HCT116 (cell line): Measurements from ENCODE around the gene DPYSL5. TPM values are rescaled to one million over a fixed set of nuclear protein-coding genes. Genes with fewer than 3 reads are reported as not detected.

ENCODE experiments used
- ATAC-seq: fragments of 200-7000 bp; cut with Tn5 transposase; 2 replicates; pipeline ENCODE4 v1.9.1; 2020; ENCODE audit warnings: mild to moderate bottlenecking, moderate library complexity
- BruUV-seq: library from RNA; stranded (reverse); fragments of 400-500 nt; replicated peaks from 2 replicates; lab custom pipeline; 2021; lab: Mats Ljungman, UMichigan
- CTCF ChIA-PET: fragments of 300-600 bp; sonication (Branson Sonifier 250); formaldehyde crosslinking; loops from one replicate; lab custom pipeline; 2021; ENCODE audit warnings: antibody characterized with exemption; lab: Charles Lee
- POLR2A ChIA-PET: fragments of 300-600, 350-600 bp; sonication (Branson Sonifier 250); formaldehyde crosslinking; loops from one replicate; lab custom pipeline; 2021; ENCODE audit warnings: antibody characterized with exemption; lab: Charles Lee
- RAD21 ChIA-PET, 2 experiments: fragments of 300-600 bp; sonication (Branson Sonifier 250); formaldehyde crosslinking; loops; one replicate each; lab custom pipeline; 2023; ENCODE audit warnings: low total read pairs in 2 of 2; ENCODE audit not compliant: uncharacterized antibody in 2 of 2, unreplicated experiment in 2 of 2, low non-redundant PET in 1 of 2; lab: Charles Lee
- DNase-seq: peaks from one replicate; pipeline ENCODE4 v3.0.0-alpha.2; 2010; ENCODE audit warnings: low read depth, low spot score
- H2AFZ ChIP-seq: fragments of 200-600 bp; shearing (Covaris generic), sonication (generic); 2 replicates; pipeline ENCODE4 v1.6.1; 2017; ENCODE audit warnings: low read depth, mixed run types, mixed read lengths, antibody characterized with exemption, low read length; ENCODE audit not compliant: poor library complexity, severe bottlenecking
- H3K27ac ChIP-seq: 2 replicates; pipeline ENCODE4 v1.5.1; 2012; ENCODE audit warnings: low read depth, low read length
- H3K27me3 ChIP-seq: fragments of 200-600 bp; sonication (generic); 2 replicates; pipeline ENCODE4 v1.6.1; 2016; ENCODE audit warnings: mixed run types, low read length, mixed read lengths; ENCODE audit not compliant: insufficient read depth
- H3K36me3 ChIP-seq, 2 experiments: fragments of 200-500 bp in 1 of 2; fragments of 200-600 bp in 1 of 2; sonication (Bioruptor generic) in 1 of 2; sonication (generic) in 1 of 2; 2 replicates each; pipeline versions ENCODE4 v1.5.1 to v1.6.1; 2014 to 2016; ENCODE audit warnings: low read length in 2 of 2, inconsistent platforms in 1 of 2, mixed read lengths in 1 of 2, mixed run types in 1 of 2; ENCODE audit not compliant: insufficient read depth in 2 of 2, control insufficient read depth in 1 of 2
- H3K4me1 ChIP-seq, 2 experiments: fragments of 200-600 bp in 1 of 2; sonication (generic) in 1 of 2; 2 replicates each; pipeline versions ENCODE4 v1.5.1 to v1.6.1; 2012 to 2017; ENCODE audit warnings: low read length in 2 of 2, inconsistent platforms in 1 of 2, mild to moderate bottlenecking in 1 of 2, mixed read lengths in 1 of 2, mixed run types in 1 of 2, moderate library complexity in 1 of 2; ENCODE audit not compliant: insufficient read depth in 2 of 2, control insufficient read depth in 1 of 2
- H3K4me2 ChIP-seq: fragments of 200-600 bp; sonication (generic); 2 replicates; pipeline ENCODE4 v1.6.1; 2017; ENCODE audit warnings: mixed run types, low read length, mixed read lengths
- H3K4me3 ChIP-seq, 2 experiments: fragments of 200-600 bp in 1 of 2; sonication (generic) in 1 of 2; replicated peaks in 1 of 2; 2 replicates each; pipeline ENCODE4 v1.5.1; 2011 to 2016; ENCODE audit warnings: low read length in 2 of 2, control low read depth in 1 of 2, low read depth in 1 of 2, mild to moderate bottlenecking in 1 of 2, mixed read lengths in 1 of 2, mixed run types in 1 of 2
- H3K79me2 ChIP-seq: fragments of 200-600 bp; sonication (generic); 2 replicates; pipeline ENCODE4 v1.6.1; 2017; ENCODE audit warnings: mild to moderate bottlenecking, mixed run types, low read length, moderate library complexity, mixed read lengths; ENCODE audit not compliant: insufficient read depth
- H3K9ac ChIP-seq: fragments of 200-600 bp; sonication (generic); 2 replicates; pipeline ENCODE4 v1.6.1; 2016; ENCODE audit warnings: low read length, mixed read lengths
- H3K9me2 ChIP-seq: fragments of 200-600 bp; sonication (generic), shearing (Covaris generic); 2 replicates; pipeline ENCODE4 v1.6.1; 2017; ENCODE audit warnings: mixed run types, mild to moderate bottlenecking, moderate library complexity; ENCODE audit not compliant: insufficient read depth
- H3K9me3 ChIP-seq, 2 experiments: fragments of 200-500 bp in 1 of 2; fragments of 200-600 bp in 1 of 2; sonication (Bioruptor generic) in 1 of 2; sonication (generic) in 1 of 2; 2 replicates each; pipeline ENCODE4 v1.6.1; 2014 to 2017; ENCODE audit warnings: low read length in 2 of 2, mixed read lengths in 2 of 2, inconsistent platforms in 1 of 2, low read depth in 1 of 2, mild to moderate bottlenecking in 1 of 2, mixed run types in 1 of 2, moderate library complexity in 1 of 2; ENCODE audit not compliant: control insufficient read depth in 1 of 2, insufficient read depth in 1 of 2
- H4K20me1 ChIP-seq: fragments of 200-600 bp; sonication (generic), shearing (Covaris generic); 2 replicates; pipeline ENCODE4 v1.6.1; 2017; ENCODE audit warnings: mixed run types, mild to moderate bottlenecking, moderate library complexity; ENCODE audit not compliant: insufficient read depth
- CEBPB ChIP-seq: IDR thresholded peaks from 2 replicates; pipeline ENCODE4 v1.6.1; 2012; ENCODE audit warnings: low read depth
- ELF1 ChIP-seq: IDR thresholded peaks from 2 replicates; pipeline ENCODE4 v1.6.1; 2012; ENCODE audit warnings: low read depth, borderline replicate concordance
- EZH2 ChIP-seq: fragments of 200-600 bp; sonication (generic); IDR thresholded peaks from 2 replicates; pipeline ENCODE4 v1.6.1; 2017; ENCODE audit warnings: antibody characterized with exemption, mixed run types
- EZH2phosphoT487 ChIP-seq: fragments of 200-600 bp; IDR thresholded peaks from 2 replicates; pipeline ENCODE4 v1.6.1; 2018; ENCODE audit warnings: antibody characterized with exemption, borderline replicate concordance
- FOSL1 ChIP-seq: IDR thresholded peaks from 2 replicates; pipeline ENCODE4 v1.6.1; 2012; ENCODE audit warnings: low read depth
- MAX ChIP-seq: IDR thresholded peaks from 2 replicates; pipeline ENCODE4 v1.6.1; 2012
- RAD21 ChIP-seq: IDR thresholded peaks from 2 replicates; pipeline ENCODE4 v1.6.1; 2012; ENCODE audit warnings: low read depth, mild to moderate bottlenecking
- REST ChIP-seq: IDR thresholded peaks from 2 replicates; pipeline ENCODE4 v1.6.1; 2012; ENCODE audit warnings: low read depth
- SRF ChIP-seq: IDR thresholded peaks from 2 replicates; pipeline ENCODE4 v1.6.1; 2012; ENCODE audit warnings: low read depth
- TCF7L2 ChIP-seq: IDR thresholded peaks from 2 replicates; pipeline ENCODE4 v1.7.0; 2011; ENCODE audit warnings: borderline replicate concordance, inconsistent platforms; ENCODE audit not compliant: insufficient read depth, insufficient read length; ENCODE audit errors: extremely low read depth
- ZFX ChIP-seq: fragments of 450-650 bp; IDR thresholded peaks from 2 replicates; pipeline ENCODE4 v1.6.1; 2017
- ZNF274 ChIP-seq: fragments of 200-500 bp; sonication (Bioruptor generic); IDR thresholded peaks from 2 replicates; pipeline ENCODE4 v1.6.1; 2014; ENCODE audit warnings: mild to moderate bottlenecking, low read depth, low read length, inconsistent platforms
- intact Hi-C: fragments of 100-400 bp; cut with micrococcal nuclease; formaldehyde crosslinking; loops from 2 replicates; pipeline ENCODE4 v1.10.0; 2022
- total RNA-seq: library from RNA; stranded (reverse); gene quantifications from one replicate; pipeline ENCODE4 v1.2.1, GENCODE V29; 2021; ENCODE audit not compliant: unreplicated experiment

Gene DPYSL5
- total RNA-seq, 1 experiment from 2014 or later: 8.4 TPM

GRCh38 chr2:26925100-26925791, 77.3 kb downstream of the DPYSL5 start:
- H4K20me1 ChIP-seq: no peaks in the 10 kb centered on the region
- DNase-seq: no peak
- BruUV-seq: no TSS peak
- TF ChIP-seq TCF7L2 (no peak), CEBPB (no peak), ELF1 (no peak), EZH2phosphoT487 (no peak), MAX (no peak), SRF (no peak), ZNF274 (no peak), EZH2 (no peak), RAD21 (no peak), FOSL1 (no peak), REST (no peak), ZFX (no peak)
- TF ChIP-seq, all 23 proteins: peak for 0
- ChIA-PET POLR2A (no interaction called here), CTCF (interaction anchor here (1.1 to 1.2 kb wide), 2 partner anchors 18 to 156 kb away, joined by 3 to 4 read pairs; no protein-coding TSS in a partner anchor), RAD21 (no interaction called here)
- H3K4me2 ChIP-seq: no peak overlapping the region
- H3K9ac ChIP-seq: no peak overlapping the region
- H3K4me1 ChIP-seq: peaks cover 4 to 9% of the 10 kb centered on the region in 2 experiments; a peak in 1 of 4 replicates
- no peaks in the 10 kb centered on the region for H3K9me2 ChIP-seq
- no peak overlapping the region for H3K4me3 ChIP-seq
- H3K27ac ChIP-seq: no peak overlapping the region
- intact Hi-C loops: no loop called here
- H3K36me3 ChIP-seq: no peaks in the 10 kb centered on the region
- H3K79me2 ChIP-seq: no peaks in the 10 kb centered on the region
- no peak overlapping the region for H2AFZ ChIP-seq
- no peaks in the 10 kb centered on the region for H3K9me3 ChIP-seq
- no peak for ATAC-seq
- H3K27me3 ChIP-seq: no peaks in the 10 kb centered on the region
